Activated CD4-positive, alpha-beta T cell treated with anti-CD3 and anti-CD28 coated beads, Interleukin-2, amount 10 ng/mL, durations not matched to agents 24 days and 14 days (primary cell): ENCODE data around the gene FRZB. TPM values are rescaled to one million over a fixed set of nuclear protein-coding genes. Genes with fewer than 3 reads are reported as not detected.
"Not testable (repeated sequence)": the region's sequence is repeated elsewhere in the genome, so short reads cannot be mapped to it uniquely, and the experiment has no call there.

ENCODE experiments used
- DNase-seq: peaks from one replicate; pipeline ENCODE4 v3.0.0; 2022
- H3K27ac Mint-ChIP-seq: one replicate; pipeline ENCODE4 v1.8.0; 2022; ENCODE audit warnings: mild to moderate bottlenecking, mixed read lengths
- H3K27me3 Mint-ChIP-seq: one replicate; pipeline ENCODE4 v1.8.0; 2022; ENCODE audit warnings: mixed read lengths
- H3K36me3 Mint-ChIP-seq: one replicate; pipeline ENCODE4 v1.8.0; 2022; ENCODE audit warnings: low read depth, mild to moderate bottlenecking, mixed read lengths
- H3K4me1 Mint-ChIP-seq: one replicate; pipeline ENCODE4 v1.8.0; 2021; ENCODE audit warnings: mixed read lengths
- H3K4me3 Mint-ChIP-seq: one replicate; pipeline ENCODE4 v1.8.0; 2022; ENCODE audit warnings: mild to moderate bottlenecking, moderate library complexity, mixed read lengths
- H3K9me3 Mint-ChIP-seq: one replicate; pipeline ENCODE4 v1.8.0; 2021; ENCODE audit warnings: mixed read lengths
- intact Hi-C: fragments of 100-400 bp; cut with micrococcal nuclease; formaldehyde crosslinking; loops from one replicate; pipeline ENCODE4 v1.15.1; 2023
- total RNA-seq: library from RNA; stranded (reverse); gene quantifications from 2 replicates; pipeline ENCODE4 v1.2.3, GENCODE V29; 2022

Gene FRZB
- total RNA-seq, 1 donor from 2014 or later: not detected

GRCh38 chr2:182897137-182897536, 30.7 kb upstream of the FRZB start:
- Mint-ChIP-seq H3K27me3 (peaks cover under 1% of the 10 kb centered on the region), H3K4me1 (peaks cover 2% of the 10 kb centered on the region), H3K36me3 (no peaks in the 10 kb centered on the region), H3K27ac (no peak overlapping the region), H3K4me3 (no peak overlapping the region), H3K9me3 (no peaks in the 10 kb centered on the region)
- DNase-seq: no peak
- intact Hi-C loops: no loop called here

- no peaks in the 10 kb centered on the region for H3K36me3 Mint-ChIP-seq
- intact Hi-C loops: no loop called here
- no peaks in the 10 kb centered on the region for H3K9me3 Mint-ChIP-seq
- no peak for DNase-seq
- H3K27ac Mint-ChIP-seq: no peak overlapping the region
- no peak overlapping the region for H3K4me3 Mint-ChIP-seq
- peaks cover 5% of the 10 kb centered on the region for H3K27me3 Mint-ChIP-seq
- H3K4me1 Mint-ChIP-seq: peaks cover 2% of the 10 kb centered on the region
These were observed 29.4 kb upstream of the FRZB start for GRCh38 chr2:182895798-182896197.

GRCh38 chr2:182895169-182895568, 28.7 kb upstream of the FRZB start:
- H3K4me1 Mint-ChIP-seq: peaks cover 2% of the 10 kb centered on the region
- no peak overlapping the region for H3K4me3 Mint-ChIP-seq
- DNase-seq: no peak
- peaks cover 5% of the 10 kb centered on the region for H3K27me3 Mint-ChIP-seq
- no peaks in the 10 kb centered on the region for H3K9me3 Mint-ChIP-seq
- H3K36me3 Mint-ChIP-seq: no peaks in the 10 kb centered on the region
- intact Hi-C loops: no loop called here
- H3K27ac Mint-ChIP-seq: no peak overlapping the region

- peaks cover 7% of the 10 kb centered on the region for H3K27me3 Mint-ChIP-seq
- H3K27ac Mint-ChIP-seq: no peak overlapping the region
- no peaks in the 10 kb centered on the region for H3K36me3 Mint-ChIP-seq
- intact Hi-C loops: no loop called here
- no peak overlapping the region for H3K4me3 Mint-ChIP-seq
- no peak for DNase-seq
- H3K4me1 Mint-ChIP-seq: no peaks in the 10 kb centered on the region
- no peaks in the 10 kb centered on the region for H3K9me3 Mint-ChIP-seq
These were observed 27.7 kb upstream of the FRZB start for GRCh38 chr2:182894174-182894573.

GRCh38 chr2:182893666-182894065, 27.2 kb upstream of the FRZB start:
- H3K4me1 Mint-ChIP-seq: no peaks in the 10 kb centered on the region
- intact Hi-C loops: no loop called here
- no peaks in the 10 kb centered on the region for H3K9me3 Mint-ChIP-seq
- peaks cover 7% of the 10 kb centered on the region for H3K27me3 Mint-ChIP-seq
- H3K36me3 Mint-ChIP-seq: no peaks in the 10 kb centered on the region
- no peak overlapping the region for H3K4me3 Mint-ChIP-seq
- no peak overlapping the region for H3K27ac Mint-ChIP-seq
- no peak for DNase-seq

GRCh38 chr2:182893035-182893434, 26.6 kb upstream of the FRZB start:
- H3K27me3 Mint-ChIP-seq, H3K27ac Mint-ChIP-seq, intact Hi-C loops, H3K36me3 Mint-ChIP-seq, H3K9me3 Mint-ChIP-seq, DNase-seq, H3K4me1 Mint-ChIP-seq, H3K4me3 Mint-ChIP-seq: not testable (repeated sequence)

- no peak for DNase-seq
- H3K4me1 Mint-ChIP-seq: no peaks in the 10 kb centered on the region
- H3K27me3 Mint-ChIP-seq: peaks cover 8% of the 10 kb centered on the region
- no peak overlapping the region for H3K4me3 Mint-ChIP-seq
- H3K9me3 Mint-ChIP-seq: no peaks in the 10 kb centered on the region
- H3K27ac Mint-ChIP-seq: no peak overlapping the region
- intact Hi-C loops: no loop called here
- H3K36me3 Mint-ChIP-seq: no peaks in the 10 kb centered on the region
These were observed 25.2 kb upstream of the FRZB start for GRCh38 chr2:182891611-182892010.

- intact Hi-C loops: no loop called here
- Mint-ChIP-seq H3K4me3 (no peak overlapping the region), H3K4me1 (no peaks in the 10 kb centered on the region), H3K9me3 (no peaks in the 10 kb centered on the region), H3K27me3 (peaks cover 8% of the 10 kb centered on the region), H3K27ac (no peak overlapping the region), H3K36me3 (no peaks in the 10 kb centered on the region)
- no peak for DNase-seq
These were observed 24.4 kb upstream of the FRZB start for GRCh38 chr2:182890773-182891378.

- Mint-ChIP-seq H3K27ac (no peak overlapping the region), H3K9me3 (no peaks in the 10 kb centered on the region), H3K27me3 (peaks cover 8% of the 10 kb centered on the region), H3K36me3 (no peaks in the 10 kb centered on the region), H3K4me1 (no peaks in the 10 kb centered on the region), H3K4me3 (no peak overlapping the region)
- no peak for DNase-seq
- intact Hi-C loops: no loop called here
These were observed 23.9 kb upstream of the FRZB start for GRCh38 chr2:182890305-182890704.

GRCh38 chr2:182887753-182888415, 21.4 kb upstream of the FRZB start:
- Mint-ChIP-seq H3K9me3 (no peaks in the 10 kb centered on the region), H3K27me3 (peaks cover 8% of the 10 kb centered on the region), H3K27ac (no peak overlapping the region), H3K36me3 (no peaks in the 10 kb centered on the region), H3K4me3 (no peak overlapping the region), H3K4me1 (no peaks in the 10 kb centered on the region)
- intact Hi-C loops: no loop called here
- no peak for DNase-seq

- DNase-seq: no peak
- Mint-ChIP-seq H3K9me3 (no peaks in the 10 kb centered on the region), H3K4me3 (no peak overlapping the region), H3K27ac (no peak overlapping the region), H3K4me1 (no peaks in the 10 kb centered on the region), H3K36me3 (no peaks in the 10 kb centered on the region), H3K27me3 (peaks cover 8% of the 10 kb centered on the region)
- intact Hi-C loops: no loop called here
These were observed 20.7 kb upstream of the FRZB start for GRCh38 chr2:182887093-182887492.

GRCh38 chr2:182885771-182886170, 19.3 kb upstream of the FRZB start:
- Mint-ChIP-seq H3K27ac (no peak overlapping the region), H3K4me3 (no peak overlapping the region), H3K4me1 (no peaks in the 10 kb centered on the region), H3K36me3 (no peaks in the 10 kb centered on the region), H3K27me3 (peaks cover 3% of the 10 kb centered on the region), H3K9me3 (peaks cover 4% of the 10 kb centered on the region)
- no peak for DNase-seq
- intact Hi-C loops: no loop called here

- Mint-ChIP-seq H3K27me3 (peaks cover 1% of the 10 kb centered on the region), H3K4me3 (no peak overlapping the region)
- intact Hi-C loops: no loop called here
These were observed 17.0 kb upstream of the FRZB start for GRCh38 chr2:182883451-182883850.

GRCh38 chr2:182880100-182880499, 13.7 kb upstream of the FRZB start:
- H3K27me3 Mint-ChIP-seq, intact Hi-C loops, H3K27ac Mint-ChIP-seq, H3K4me3 Mint-ChIP-seq, H3K36me3 Mint-ChIP-seq, H3K4me1 Mint-ChIP-seq, DNase-seq: not testable (repeated sequence)
- peaks cover 25% of the 10 kb centered on the region for H3K9me3 Mint-ChIP-seq

More at GRCh38 chr2:182883451-182883850, 17.0 kb upstream of the FRZB start:
- peaks cover 17% of the 10 kb centered on the region for H3K9me3 Mint-ChIP-seq
- no peak for DNase-seq
- H3K4me1 Mint-ChIP-seq: no peaks in the 10 kb centered on the region
- no peaks in the 10 kb centered on the region for H3K36me3 Mint-ChIP-seq
- H3K27ac Mint-ChIP-seq: no peak overlapping the region

GRCh38 chr2:182876653-182877052, 10.2 kb upstream of the FRZB start:
- H3K27me3 Mint-ChIP-seq: peaks cover 11% of the 10 kb centered on the region
- H3K27ac Mint-ChIP-seq, H3K4me3 Mint-ChIP-seq, DNase-seq, H3K4me1 Mint-ChIP-seq, intact Hi-C loops, H3K36me3 Mint-ChIP-seq: not testable (repeated sequence)
- peaks cover 25% of the 10 kb centered on the region for H3K9me3 Mint-ChIP-seq
